Measurements from ENCODE around the gene SLC51B. TPM values are rescaled to one million over a fixed set of nuclear protein-coding genes. Genes with fewer than 3 reads are reported as not detected.

The SLC51B gene
- total and polyA plus RNA-seq, 10 donors, result 0.09 TPM; not detected in 9

DNA sequence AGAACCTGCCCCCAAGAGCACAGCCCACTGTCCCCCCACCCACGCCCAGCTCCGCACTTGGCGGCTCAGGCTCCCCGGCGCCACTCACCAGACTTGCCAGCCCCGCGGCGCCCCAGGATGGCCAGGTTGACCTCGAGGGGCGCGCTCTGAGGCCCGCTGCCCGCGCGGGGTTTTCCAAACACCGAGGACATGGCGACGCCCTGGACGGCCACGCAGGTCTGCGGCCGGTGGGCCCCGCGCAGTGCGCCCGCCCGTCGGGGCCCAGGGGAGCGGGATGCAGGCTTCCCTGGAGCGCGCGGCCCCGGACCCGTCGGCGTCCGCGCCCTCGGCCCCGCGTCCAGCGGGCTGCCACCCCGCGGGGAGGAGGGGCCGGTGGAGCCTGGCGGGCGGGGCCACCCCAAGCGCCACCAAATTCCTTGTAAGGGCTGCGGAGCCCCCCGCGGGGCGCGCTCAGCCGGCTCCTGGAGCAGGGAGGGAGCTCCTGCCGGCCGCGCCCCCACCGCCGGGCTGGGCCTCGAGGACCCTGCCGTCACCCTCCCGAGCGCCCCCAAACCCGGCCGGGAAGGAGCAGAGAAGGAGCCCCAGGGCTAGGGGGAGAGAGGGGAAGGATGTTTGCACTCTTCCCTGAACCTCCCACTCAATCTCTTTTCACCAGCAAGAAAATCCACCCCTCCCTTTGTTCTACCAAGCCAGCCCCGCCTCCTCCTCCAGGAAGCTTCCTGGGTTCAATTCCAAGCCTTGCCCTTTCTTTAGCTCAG, 22.6 kb downstream of the SLC51B start, which contains the start of gene RASL12:
TSS of gene RASL12 (minus strand) at position 347 of the 758 bp plus-strand sequence. CDS start at position 191, 156 bp downstream.
- intact Hi-C loops (cut with DNase I; ENCODE audit: low total_unique reads), result no loop called here
- H3K27me3 ChIP-seq (replicated peaks in 1 of 7), result peaks cover 0 to 56% (median 23%) of the 10 kb centered on the region in 7 donors
- WGBS, 5 donors, result 6 to 10% (median 7%) methylated on average over 12 to 66 of the region's 66 CpGs
- H3K4me3 ChIP-seq, result peak within 1 kb of the TSS in 7 of 8 donors; percentile 26 to 64 (median 37)
- no peaks in the 10 kb centered on the region for H3K36me3 ChIP-seq
- H3K4me1 ChIP-seq, result peaks cover 0 to 38% (median 4%) of the 10 kb centered on the region in 6 donors
- H3K27ac ChIP-seq, result peak within 1 kb of the TSS; percentile 35 to 82 (median 74)
- DNase-seq, result no peak
- TF ChIP-seq CTCF (IDR thresholded peaks at IDR 0.05 in 8 of 11, conservative IDR thresholded peaks at IDR 0.05 in 3 of 11), result no peak
- peak in 1 of 3 donors; percentile 29 for TF ChIP-seq POLR2AphosphoS5 (IDR thresholded peaks at IDR 0.05)
- no peaks in the 10 kb centered on the region for H3K9me3 ChIP-seq

- WGBS, 5 donors, result 82 to 94% (median 92%) methylated on average over 3 of the region's 3 CpGs
- DNase-seq, result no peak
- TF ChIP-seq POLR2A (IDR thresholded peaks at IDR 0.05) (no peak), CTCF (IDR thresholded peaks at IDR 0.05 in 8 of 11, conservative IDR thresholded peaks at IDR 0.05 in 3 of 11) (no peak), POLR2AphosphoS5 (IDR thresholded peaks at IDR 0.05) (no peak)
- H3K27ac ChIP-seq, result peak overlapping the region in 5 of 8 donors; percentile 69 to 82 (median 76)
- no peaks in the 10 kb centered on the region for H3K9me3 ChIP-seq
- peaks cover 0 to 33% (median 4%) of the 10 kb centered on the region in 6 donors for H3K4me1 ChIP-seq
- peak overlapping the region in 5 of 8 donors; percentile 34 to 64 (median 40) for H3K4me3 ChIP-seq
- H3K36me3 ChIP-seq, result no peaks in the 10 kb centered on the region
- peaks cover 0 to 56% (median 23%) of the 10 kb centered on the region in 7 donors for H3K27me3 ChIP-seq (replicated peaks in 1 of 7)
- intact Hi-C loops (cut with DNase I; ENCODE audit: low total_unique reads), result no loop called here
Measured at GRCh38 chr15:65068403-65068788, 23.2 kb downstream of the SLC51B start.

DNA sequence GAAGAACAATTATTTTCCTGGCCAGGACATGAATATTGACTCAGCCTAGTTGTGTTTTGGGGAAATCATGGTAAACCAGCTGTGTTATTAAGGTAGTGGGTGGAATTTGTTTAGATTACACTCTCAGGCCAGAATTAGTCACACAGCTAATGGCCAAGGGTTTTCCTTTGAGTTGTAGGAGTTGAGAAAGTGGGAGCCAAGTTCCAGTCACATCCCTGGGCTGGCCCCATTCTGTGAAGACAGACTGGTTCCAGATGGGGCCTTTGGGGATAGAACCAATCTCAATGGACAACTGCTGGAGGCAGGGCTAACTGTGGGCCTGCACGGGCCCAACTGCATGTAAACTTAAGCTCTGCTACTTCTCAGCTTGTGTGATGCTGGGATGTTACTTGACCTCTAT, 24.0 kb downstream of the SLC51B start:
- 61 to 83% (median 73%) methylated on average over 1 of the region's 1 CpG; no CpG with 5 or more reads in 1 of the 5 donors for WGBS, 5 donors
- peak overlapping the region in 2 of 8 donors; percentile 3 to 76 for H3K27ac ChIP-seq

More for the DNA sequence above, 24.0 kb downstream of the SLC51B start:
- Histone ChIP-seq H3K36me3 (no peaks in the 10 kb centered on the region), H3K27me3 (replicated peaks in 1 of 7) (peaks cover 0 to 56% (median 23%) of the 10 kb centered on the region in 7 donors), H3K4me3 (no peak overlapping the region), H3K9me3 (no peaks in the 10 kb centered on the region), H3K4me1 (peaks cover 0 to 28% (median 4%) of the 10 kb centered on the region in 6 donors)
- intact Hi-C loops (cut with DNase I; ENCODE audit: low total_unique reads), result no loop called here
- no peak for TF ChIP-seq CTCF (IDR thresholded peaks at IDR 0.05 in 8 of 11, conservative IDR thresholded peaks at IDR 0.05 in 3 of 11)
- TF ChIP-seq POLR2AphosphoS5 (IDR thresholded peaks at IDR 0.05), result no peak
- TF ChIP-seq POLR2A (IDR thresholded peaks at IDR 0.05), result no peak
- no peak for DNase-seq

All from spleen (tissue), 11 donors.